ENCODE results near the gene PPP4R3A.
"Not testable (repeated sequence)": the region's sequence is repeated elsewhere in the genome, so short reads cannot be mapped to it uniquely, and the experiment has no call there.

The PPP4R3A gene

GRCh38 chr14:91410771-91411536 is 99.2 kb downstream of the PPP4R3A start:
- DNase-seq (ENCODE audit: low read depth in 2 of 3, low spot score in 1 of 3) = no peak

GRCh38 chr14:91409928-91410718 is 100.0 kb downstream of the PPP4R3A start:
- DNase-seq (ENCODE audit: low read depth in 2 of 3, low spot score in 1 of 3) = no peak

GRCh38 chr14:91409240-91409639 is 100.9 kb downstream of the PPP4R3A start:
- not testable (repeated sequence) for DNase-seq (ENCODE audit: low read depth in 2 of 3, low spot score in 1 of 3)
